ENCODE data around the gene CORO2B.

GRCh38 chr15:68578980-68579935 is at the start of gene CORO2B:
- no peak for TF ChIP-seq POLR2A (IDR thresholded peaks at IDR 0.05)
- TF ChIP-seq CTCF (IDR thresholded peaks at IDR 0.05), result no peak

Data from uterus (tissue), 2 donors.